GM19025 (cell line): ENCODE results near the gene FAM171A1.

Experiments
- ATAC-seq: cut with Tn5 transposase; IDR thresholded peaks from one replicate; pipeline ENCODE4 v1.9.1; 2021; ENCODE audit warnings: mild to moderate bottlenecking, low read depth, moderate library complexity; ENCODE audit not compliant: unreplicated experiment

FAM171A1 gene

DNA sequence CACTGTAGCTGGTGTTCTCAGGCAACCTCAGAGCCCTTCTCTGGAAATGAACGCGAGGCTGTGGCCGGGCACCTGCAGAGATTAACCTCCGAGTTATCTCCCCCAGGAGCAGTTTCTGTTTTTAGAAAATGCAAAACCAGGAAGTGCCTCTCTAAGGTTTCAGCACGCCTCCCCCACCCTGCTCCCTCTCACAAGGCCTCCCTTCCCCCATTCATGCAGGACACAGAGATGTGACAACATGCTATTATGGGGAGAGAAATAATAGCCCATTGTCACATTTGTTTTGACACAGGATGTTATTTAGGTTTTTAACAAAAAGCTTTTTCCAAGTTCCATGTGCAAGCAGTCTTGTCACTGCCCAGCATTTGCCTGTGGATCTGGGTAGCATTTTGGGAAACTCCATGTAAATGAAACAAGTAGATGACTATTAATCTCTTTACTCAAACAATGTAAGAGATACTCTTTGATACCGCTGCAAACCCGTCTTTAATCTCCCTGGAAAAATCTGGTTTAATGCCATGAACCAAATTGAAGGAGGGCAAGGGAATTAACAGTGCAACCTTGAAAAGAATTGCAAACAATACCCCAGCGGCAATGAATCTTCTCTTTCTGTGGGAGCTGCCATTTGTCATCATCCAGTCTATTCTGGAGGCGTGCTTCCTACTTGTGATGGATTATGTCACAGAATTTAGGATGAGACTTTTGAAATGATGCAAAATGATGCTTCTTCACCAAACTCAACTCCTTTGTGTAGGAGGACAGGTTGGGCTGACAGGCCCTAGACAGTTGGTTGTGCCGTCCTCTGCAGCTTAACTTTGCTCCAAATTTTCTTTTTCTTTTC lies 116.1 kb downstream of the FAM171A1 start:
- no peak for ATAC-seq

GRCh38 chr10:15253951-15254807 lies 116.9 kb downstream of the FAM171A1 start:
- ATAC-seq = no peak

DNA sequence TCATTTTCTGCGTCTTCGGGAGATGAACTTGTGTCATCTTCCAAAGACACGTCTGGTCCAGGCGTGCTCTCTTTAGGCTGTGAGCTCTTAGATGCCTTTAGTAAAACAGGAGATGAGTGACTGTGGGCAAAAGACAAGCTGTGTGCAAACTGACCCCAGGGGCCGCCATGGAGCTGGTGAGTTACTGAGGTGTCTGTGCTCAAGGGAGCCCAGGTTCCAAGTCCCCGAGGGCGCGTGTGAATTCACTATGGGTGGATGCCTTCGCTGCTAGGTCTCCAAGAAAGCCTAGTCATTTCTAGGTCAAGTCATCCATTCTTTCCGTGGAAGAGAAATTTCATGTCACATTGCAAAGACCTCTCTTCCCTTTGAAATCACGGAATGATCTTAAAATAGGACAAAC lies 118.7 kb downstream of the FAM171A1 start:
- no peak for ATAC-seq

GRCh38 chr10:15251791-15252380 lies 119.2 kb downstream of the FAM171A1 start:
- ATAC-seq = no peak

DNA sequence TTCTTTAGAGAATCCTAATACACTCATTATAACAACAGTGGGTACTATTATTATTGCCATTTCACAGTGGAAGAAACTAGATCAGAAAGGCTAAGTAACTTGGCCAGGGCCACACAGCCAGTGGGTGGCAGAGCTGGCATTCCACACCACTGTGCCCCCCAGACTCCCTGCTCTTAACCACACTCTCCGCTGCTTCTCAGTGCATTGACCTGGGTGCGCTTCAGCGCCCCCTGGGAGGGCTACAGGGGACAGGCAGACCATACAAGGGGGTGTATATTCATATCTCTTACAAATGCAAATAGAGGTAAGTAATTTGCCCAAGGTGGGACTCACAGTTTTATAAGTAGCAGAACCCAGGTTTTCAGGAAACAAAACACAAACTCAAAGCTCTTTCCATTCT lies 125.6 kb downstream of the FAM171A1 start:
- ATAC-seq = no peak

DNA sequence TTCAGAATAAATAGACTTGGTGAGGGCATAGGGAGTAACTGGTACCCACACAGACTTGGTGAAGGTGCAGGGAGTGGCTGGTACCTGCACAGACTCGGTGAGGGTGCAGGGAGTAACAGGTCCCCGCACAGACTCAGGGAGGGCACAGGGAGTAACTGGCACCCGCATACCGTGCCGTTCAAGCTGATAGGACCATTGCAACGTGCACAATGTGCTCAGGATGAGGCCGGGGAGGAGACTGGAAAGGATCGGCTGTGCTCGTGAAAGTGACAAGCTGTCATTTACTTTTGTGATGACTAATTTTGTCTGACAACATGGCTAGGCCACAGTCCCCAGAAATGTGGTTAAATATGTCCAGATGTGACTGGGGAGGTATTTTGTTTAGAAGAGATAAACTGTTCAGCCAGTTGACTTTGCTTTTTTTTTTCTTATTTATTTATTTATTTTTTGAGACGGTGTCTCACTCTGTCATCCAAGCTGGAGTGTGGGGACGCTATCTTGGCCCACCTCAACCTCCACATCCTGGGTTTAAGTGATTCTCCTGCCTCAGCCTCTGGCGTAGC lies 126.4 kb downstream of the FAM171A1 start:
- ATAC-seq = no peak

DNA sequence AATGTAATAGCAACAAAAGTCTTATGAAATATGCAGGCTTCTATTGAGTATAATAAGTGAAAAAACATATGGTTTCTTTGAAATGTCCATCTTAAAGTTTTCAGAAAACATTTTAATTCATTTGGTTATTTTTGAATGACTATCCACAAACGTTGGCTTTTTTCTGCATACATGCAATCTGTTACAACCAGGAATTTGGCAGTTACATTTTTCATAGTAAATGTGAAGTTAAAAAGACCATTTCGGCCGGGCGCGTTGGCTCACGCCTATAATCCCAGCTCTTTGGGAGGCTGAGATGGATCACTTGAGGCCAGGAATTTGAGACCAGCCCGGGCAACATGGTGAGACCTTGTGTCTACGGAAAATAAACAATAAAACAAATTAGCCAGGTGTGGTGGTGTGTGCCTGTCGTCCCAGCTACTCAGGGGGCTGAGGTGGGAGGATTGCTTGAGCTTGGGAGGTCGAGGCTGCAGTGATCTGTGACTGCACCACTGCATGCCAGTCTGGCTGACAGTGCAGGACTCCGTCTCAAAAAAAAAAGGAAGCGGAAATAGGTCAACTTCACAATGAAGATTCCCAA lies 128.7 kb downstream of the FAM171A1 start:
- no peak for ATAC-seq

DNA sequence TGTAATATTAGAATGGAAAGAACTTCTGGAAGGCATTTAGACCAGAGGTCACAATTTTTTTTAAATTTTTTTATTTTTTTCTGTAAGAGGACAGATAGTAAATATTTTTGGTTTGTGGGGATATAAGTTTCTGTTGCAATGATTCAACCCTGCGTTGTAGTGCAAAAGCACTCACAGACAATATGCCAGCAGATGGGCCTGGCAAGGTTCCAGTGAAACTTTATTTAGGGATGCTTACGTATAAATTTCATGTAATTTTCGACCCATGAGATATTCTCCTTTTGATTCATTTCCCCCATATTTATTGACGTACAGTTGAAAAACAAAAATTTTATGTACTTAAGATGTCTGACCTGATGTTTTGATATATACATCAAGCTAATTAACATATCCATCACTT lies 129.8 kb downstream of the FAM171A1 start:
- no peak for ATAC-seq

GRCh38 chr10:15238555-15239335 lies 132.3 kb downstream of the FAM171A1 start:
- ATAC-seq = no peak

DNA sequence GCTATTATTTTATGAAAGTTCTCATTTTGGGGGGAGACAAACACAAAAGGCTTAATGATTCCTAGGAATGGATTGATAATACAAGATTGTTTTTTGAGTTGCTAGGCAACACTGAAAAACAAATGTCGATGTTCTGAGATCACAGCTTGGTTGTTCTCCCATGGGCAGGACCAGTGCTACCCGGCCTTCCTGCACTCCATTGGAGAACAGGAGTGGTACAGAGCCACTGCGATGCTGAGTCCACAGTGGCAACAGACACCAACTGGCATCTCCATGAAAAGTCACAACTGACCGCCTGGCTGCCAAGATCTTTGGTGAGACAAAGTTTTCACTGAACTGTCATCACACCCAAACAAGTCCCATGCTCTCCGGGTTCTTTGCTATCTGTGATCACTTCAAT lies 133.7 kb downstream of the FAM171A1 start:
- no peak for ATAC-seq

GRCh38 chr10:15236340-15236739 lies 134.7 kb downstream of the FAM171A1 start:
- no peak for ATAC-seq

DNA sequence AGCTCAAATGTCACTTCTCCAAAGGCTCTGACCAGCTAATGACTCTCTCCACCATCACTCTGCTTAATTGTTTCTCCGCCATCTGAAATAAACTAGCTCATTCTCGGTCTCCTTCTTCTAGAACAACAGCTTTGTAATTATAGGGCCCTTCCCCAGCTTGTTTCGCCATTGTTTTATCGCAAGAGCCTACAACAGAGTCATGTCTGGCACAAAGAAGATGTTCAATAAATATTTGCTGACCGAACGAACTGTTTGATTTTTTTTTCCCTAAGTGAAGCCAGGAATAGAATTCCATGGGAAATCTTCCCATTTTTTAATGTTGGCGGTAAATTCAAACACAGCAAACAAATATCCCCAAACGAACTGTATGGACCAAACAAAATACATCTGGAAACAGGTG lies 138.8 kb downstream of the FAM171A1 start:
- no peak for ATAC-seq

DNA sequence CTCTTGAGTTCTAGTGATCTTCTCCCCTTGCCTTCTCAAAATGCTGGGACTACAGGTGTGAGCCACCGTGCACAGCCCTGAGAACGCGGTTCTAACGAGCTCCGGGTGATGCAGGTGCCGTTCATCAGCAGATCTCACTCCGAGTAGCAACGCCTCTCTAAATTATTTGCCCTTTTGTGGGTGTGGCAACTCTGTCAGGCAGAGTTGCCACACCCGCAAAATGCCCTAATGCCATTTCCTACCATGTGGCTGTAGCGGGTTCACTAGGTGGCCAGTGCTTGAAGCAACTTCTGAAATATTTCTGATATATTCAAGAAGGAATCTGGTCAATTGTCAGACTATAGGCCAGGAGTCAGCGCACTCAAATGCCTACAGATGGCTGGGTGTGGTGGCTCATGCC lies 139.7 kb downstream of the FAM171A1 start:
- ATAC-seq = no peak

DNA sequence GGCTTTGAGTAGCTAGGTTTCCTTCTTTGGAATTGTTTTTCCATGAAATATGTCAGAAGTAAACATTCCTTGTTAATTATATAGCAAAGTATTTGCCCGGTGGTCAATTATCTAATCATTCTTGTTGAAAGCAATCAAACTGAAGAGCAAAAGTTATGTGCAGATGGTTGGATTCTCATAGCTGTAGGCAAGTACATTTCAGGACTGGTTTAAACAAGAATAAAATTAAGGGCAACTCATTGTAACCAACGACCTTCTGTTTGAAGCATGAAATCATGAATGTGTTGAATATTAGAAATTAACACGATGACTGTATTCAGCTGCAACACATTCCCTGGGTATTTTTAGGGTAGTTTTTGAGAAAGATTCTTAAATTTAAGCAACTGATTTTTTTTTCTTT lies 140.8 kb downstream of the FAM171A1 start:
- no peak for ATAC-seq

DNA sequence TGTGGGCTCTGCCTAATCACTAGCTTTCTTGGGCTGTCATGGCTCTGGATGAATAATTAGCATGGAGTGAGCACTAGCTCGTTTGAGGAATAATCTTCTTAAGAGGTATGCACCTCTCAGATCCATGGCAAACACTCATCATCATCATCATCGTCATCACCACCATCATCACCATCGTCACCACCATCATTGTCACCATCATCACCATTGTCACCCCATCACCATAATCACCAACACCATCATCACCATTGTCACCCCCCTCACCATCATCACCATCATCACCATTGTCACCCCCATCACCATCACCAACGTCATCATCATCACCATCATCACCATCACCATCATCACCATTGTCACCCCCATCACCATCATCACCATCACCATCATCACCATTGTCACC lies 141.8 kb downstream of the FAM171A1 start:
- no peak for ATAC-seq

- ATAC-seq = no peak
Observed at GRCh38 chr10:15228426-15228825, 142.7 kb downstream of the FAM171A1 start.

- no peak for ATAC-seq
Observed at GRCh38 chr10:15227611-15228372, 143.3 kb downstream of the FAM171A1 start.

DNA sequence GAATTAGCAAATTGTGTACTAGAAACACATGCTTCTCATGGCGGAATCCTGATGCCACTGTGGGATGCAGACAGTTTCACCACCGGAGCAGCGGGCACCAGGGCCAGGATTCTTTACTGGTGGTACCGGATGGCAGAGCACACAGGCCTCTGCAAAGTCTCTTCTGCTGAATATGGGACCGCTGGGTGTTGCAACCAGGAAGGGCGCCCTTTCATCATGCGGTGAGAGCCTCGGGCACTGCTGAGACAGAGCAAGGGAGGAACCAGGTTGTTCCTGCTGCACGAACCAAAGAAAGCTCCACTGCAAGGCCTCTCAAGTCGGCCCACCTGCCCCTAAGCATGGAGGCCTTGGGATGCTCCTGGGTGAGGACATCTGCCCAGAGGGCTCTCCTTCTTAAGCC lies 145.6 kb downstream of the FAM171A1 start:
- no peak for ATAC-seq

- ATAC-seq = no peak
Observed at GRCh38 chr10:15224948-15225347, 146.1 kb downstream of the FAM171A1 start.
